A549 (cell line): ENCODE results near the gene C19orf73.

Experiments
- CTCF ChIP-seq: fragments of >200 bp; sonication (Bioruptor Twin); formaldehyde crosslinking; IDR thresholded peaks from 3 replicates; pipeline ENCODE4 v1.5.1; 2016
- HDAC2 ChIP-seq: fragments of 200-600 bp; sonication (generic); IDR thresholded peaks from 2 replicates; pipeline ENCODE4 v1.6.1; 2016
- KDM5A ChIP-seq: fragments of 200-600 bp; sonication (generic); IDR thresholded peaks from 2 replicates; pipeline ENCODE4 v1.6.1; 2016; ENCODE audit warnings: antibody characterized with exemption, mild to moderate bottlenecking
- POLR2A ChIP-seq: IDR thresholded peaks from 2 replicates; pipeline ENCODE4 v1.6.1; 2012; ENCODE audit warnings: mild to moderate bottlenecking, low read length
- RFX5 ChIP-seq: fragments of 450-650 bp; IDR thresholded peaks from 2 replicates; pipeline ENCODE4 v1.7.1; 2014; ENCODE audit warnings: antibody characterized with exemption, mild to moderate bottlenecking, moderate library complexity
- ZNF302 ChIP-seq: fragments of 250-450 bp; sonication (Bioruptor Pico); IDR thresholded peaks from 2 replicates; pipeline ENCODE4 v1.9.0; 2021; ENCODE audit warnings: inconsistent platforms, mild to moderate bottlenecking, moderate library complexity

GRCh38 chr19:49092686-49093085 is 26.3 kb downstream of the C19orf73 start:
- TF ChIP-seq POLR2A: no peak
- no peak for TF ChIP-seq CTCF
- no peak for TF ChIP-seq RFX5
- TF ChIP-seq HDAC2: no peak
- no peak for TF ChIP-seq KDM5A
- TF ChIP-seq ZNF302 (CRISPR knock-in tag): no peak
